Muscle of arm (tissue), 12 donors: ENCODE results near the gene NID2. TPM values are rescaled to one million over a fixed set of nuclear protein-coding genes. Genes with fewer than 3 reads are reported as not detected.

ENCODE experiments used
- DNase-seq: peaks from one replicate; pipeline ENCODE4 v3.0.0-alpha.2; 2013
- polyA plus RNA-seq, 12 donors: library from polyadenylated mRNA; unstranded; fragments of 120-200 nt; gene quantifications; one replicate each; pipeline ENCODE4 v1.2.1, GENCODE V29; 2013; ENCODE audit not compliant: insufficient read length in 12 of 12

Gene NID2
- polyA plus RNA-seq, 12 donors: 77.8 to 134 (median 103) TPM; not detected in 1

GRCh38 chr14:51959928-51960327 is 108.9 kb downstream of the NID2 start:
- no peak for DNase-seq

- no peak for DNase-seq
These were observed 110.9 kb downstream of the NID2 start for GRCh38 chr14:51957950-51958349.

Other genes starting within 250 kb of the NID2 start
- gene GNG2, start 208.4 kb downstream of the NID2 start, polyA plus RNA-seq: 10 to 100 TPM in 11 of 12 donors, not detected in 1; 43.6 to 86.3 (median 63.1) TPM
- 100 to 1,000 TPM in 11 of 12 donors, not detected in 1; 215 to 313 (median 243) TPM for gene RTRAF, start 79.5 kb downstream of the NID2 start, polyA plus RNA-seq
- gene PTGDR, start 198.6 kb upstream of the NID2 start, polyA plus RNA-seq: under 1 TPM in 10 of 12 donors, not detected in 2; 0.11 to 0.85 (median 0.41) TPM
- gene PTGER2, start 245.3 kb upstream of the NID2 start, polyA plus RNA-seq: 1 to 10 TPM in 2 of 12 donors, under 1 TPM in 8, not detected in 2; 0.37 to 1.6 (median 0.87) TPM